22Rv1 (cell line): Measurements from ENCODE around the gene HTR1D.

ENCODE experiments used
- H3K27ac ChIP-seq: fragments of 450-650 bp; 2 replicates; pipeline ENCODE4 v1.5.1; 2017
- ZFX ChIP-seq: fragments of 450-650 bp; IDR thresholded peaks from 2 replicates; pipeline ENCODE4 v1.6.1; 2017; ENCODE audit warnings: antibody characterized with exemption, borderline replicate concordance
- TF ChIP-seq, protein P1 (sequence below): fragments of 450-650 bp; IDR thresholded peaks from 2 replicates; pipeline ENCODE4 v1.5.1; 2017; ENCODE audit warnings: mild to moderate bottlenecking

HTR1D gene

GRCh38 chr1:23246274-23246673 is 29.0 kb upstream of the HTR1D start:
- no peak overlapping the region for H3K27ac ChIP-seq
- TF ChIP-seq ZFX = no peak
- TF ChIP-seq, protein P1, sequence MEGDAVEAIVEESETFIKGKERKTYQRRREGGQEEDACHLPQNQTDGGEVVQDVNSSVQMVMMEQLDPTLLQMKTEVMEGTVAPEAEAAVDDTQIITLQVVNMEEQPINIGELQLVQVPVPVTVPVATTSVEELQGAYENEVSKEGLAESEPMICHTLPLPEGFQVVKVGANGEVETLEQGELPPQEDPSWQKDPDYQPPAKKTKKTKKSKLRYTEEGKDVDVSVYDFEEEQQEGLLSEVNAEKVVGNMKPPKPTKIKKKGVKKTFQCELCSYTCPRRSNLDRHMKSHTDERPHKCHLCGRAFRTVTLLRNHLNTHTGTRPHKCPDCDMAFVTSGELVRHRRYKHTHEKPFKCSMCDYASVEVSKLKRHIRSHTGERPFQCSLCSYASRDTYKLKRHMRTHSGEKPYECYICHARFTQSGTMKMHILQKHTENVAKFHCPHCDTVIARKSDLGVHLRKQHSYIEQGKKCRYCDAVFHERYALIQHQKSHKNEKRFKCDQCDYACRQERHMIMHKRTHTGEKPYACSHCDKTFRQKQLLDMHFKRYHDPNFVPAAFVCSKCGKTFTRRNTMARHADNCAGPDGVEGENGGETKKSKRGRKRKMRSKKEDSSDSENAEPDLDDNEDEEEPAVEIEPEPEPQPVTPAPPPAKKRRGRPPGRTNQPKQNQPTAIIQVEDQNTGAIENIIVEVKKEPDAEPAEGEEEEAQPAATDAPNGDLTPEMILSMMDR = no peak

DNA sequence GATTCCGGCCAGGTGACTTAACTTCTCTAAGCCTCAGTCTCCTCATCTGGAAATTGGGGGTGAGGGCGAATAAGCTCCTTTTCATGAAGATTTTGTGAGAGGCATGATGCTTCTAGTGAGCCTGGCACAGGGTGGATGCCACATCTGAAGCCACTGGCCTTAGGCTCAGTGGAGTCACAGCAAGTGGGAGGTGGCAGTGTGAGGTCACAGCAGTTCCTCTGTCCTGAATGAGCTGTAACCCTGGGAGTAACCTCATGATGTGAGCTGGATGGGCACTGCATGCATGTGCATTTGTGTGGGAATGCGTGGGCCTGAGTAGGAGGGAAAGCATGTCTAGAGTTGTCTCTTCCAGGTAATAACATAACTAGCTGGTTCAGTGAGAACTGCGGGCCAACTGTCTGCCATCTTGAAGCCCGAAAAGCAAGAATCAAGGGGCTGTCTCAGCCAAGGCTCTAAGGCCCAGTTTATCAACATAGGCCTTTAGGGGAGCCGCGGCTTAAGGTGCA is 27.0 kb upstream of the HTR1D start:
- no peak for TF ChIP-seq ZFX
- TF ChIP-seq, protein P1 = no peak
- no peak overlapping the region for H3K27ac ChIP-seq

- H3K27ac ChIP-seq = no peak overlapping the region
- TF ChIP-seq, protein P1 = no peak
- TF ChIP-seq ZFX = no peak
Observed at GRCh38 chr1:23242414-23242813, 25.1 kb upstream of the HTR1D start.

GRCh38 chr1:23239638-23240295 is 22.5 kb upstream of the HTR1D start:
- no peak for TF ChIP-seq ZFX
- TF ChIP-seq, protein P1 = no peak
- no peak overlapping the region for H3K27ac ChIP-seq

- TF ChIP-seq, protein P1 = no peak
- TF ChIP-seq ZFX = no peak
Observed at GRCh38 chr1:23238565-23238964, 21.3 kb upstream of the HTR1D start.

DNA sequence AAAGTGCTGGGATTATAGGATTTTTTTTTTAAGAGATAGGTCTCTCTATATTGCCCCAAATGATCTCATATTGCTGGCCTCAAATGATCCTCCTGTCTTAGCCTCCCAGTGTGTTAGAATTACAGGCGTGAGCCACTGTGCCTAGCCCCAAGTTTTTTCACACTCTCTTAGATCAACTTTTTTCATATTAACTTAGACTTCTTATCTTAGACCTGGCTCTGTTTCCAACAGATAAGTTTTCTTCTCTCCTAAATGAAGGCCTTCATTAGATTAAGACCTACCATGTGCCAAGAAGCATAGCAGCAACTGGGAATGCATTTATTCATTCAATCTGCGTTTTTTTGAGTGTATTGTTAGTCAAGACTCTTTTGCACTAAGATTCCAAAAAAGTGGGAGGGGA is 20.2 kb upstream of the HTR1D start:
- H3K27ac ChIP-seq = no peak overlapping the region
- no peak for TF ChIP-seq ZFX
- TF ChIP-seq, protein P1 = no peak

More at GRCh38 chr1:23238565-23238964, 21.3 kb upstream of the HTR1D start:
- H3K27ac ChIP-seq = no peak overlapping the region

DNA sequence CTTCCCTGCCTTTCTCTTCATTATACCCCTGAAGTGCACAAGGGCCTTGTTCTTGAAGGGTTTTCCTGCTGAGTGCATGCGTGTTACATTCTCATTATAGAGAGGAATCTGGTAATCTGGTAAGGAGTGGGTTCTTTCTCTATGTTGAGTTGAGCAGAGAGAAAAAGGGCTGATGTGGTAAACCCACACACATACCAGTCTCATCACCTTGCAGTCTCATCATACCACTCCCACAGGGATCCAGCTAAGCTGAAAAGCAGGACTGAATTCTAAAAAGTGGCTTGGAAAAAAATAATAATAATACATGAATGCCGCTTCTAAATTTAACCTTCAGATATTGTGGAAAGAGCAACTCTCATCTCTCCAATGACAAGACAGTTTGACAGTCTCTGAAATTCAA is 10.5 kb upstream of the HTR1D start:
- TF ChIP-seq ZFX = no peak
- TF ChIP-seq, protein P1 = no peak
- no peak overlapping the region for H3K27ac ChIP-seq
